A673 (cell line): ENCODE data around the gene RTP3.

Source experiments
- CTCF ChIP-seq: fragments of 300-800, 200-600 bp; sonication (generic); conservative IDR thresholded peaks from 2 replicates; pipeline ENCODE4 v1.5.1; 2017; ENCODE audit warnings: low read depth, mild to moderate bottlenecking, antibody characterized with exemption, low read length, moderate library complexity, mixed read lengths
- EZH2 ChIP-seq: fragments of 200-600 bp; sonication (generic); IDR thresholded peaks from 2 replicates; pipeline ENCODE4 v1.6.1; 2017; ENCODE audit warnings: borderline replicate concordance, low read depth, mild to moderate bottlenecking, mixed read lengths, antibody characterized with exemption, low read length; ENCODE audit not compliant: poor library complexity, severe bottlenecking

GRCh38 chr3:46465196-46465520 lies 32.6 kb upstream of the RTP3 start:
- TF ChIP-seq CTCF: no peak
- no peak for TF ChIP-seq EZH2
